ENCODE measurements around the gene TSHZ3.

- TF ChIP-seq POLR2AphosphoS5 (IDR thresholded peaks at IDR 0.05; ENCODE audit: low read depth, low read length) (no peak), REST (IDR thresholded peaks at IDR 0.05; ENCODE audit: insufficient read depth in 1 of 2, low read depth in 2 of 2, low read length in 2 of 2) (no peak)
These were observed 78.3 kb downstream of the TSHZ3 start for GRCh38 chr19:31270897-31271296.

Measured in PFSK-1 (cell line).